ENCODE measurements around the gene DNAJC24. TPM values are rescaled to one million over a fixed set of nuclear protein-coding genes. Genes with fewer than 3 reads are reported as not detected.

DNAJC24 gene
- total RNA-seq, 2 donors from 2014 or later, result 23.9 to 28.6 TPM

DNA sequence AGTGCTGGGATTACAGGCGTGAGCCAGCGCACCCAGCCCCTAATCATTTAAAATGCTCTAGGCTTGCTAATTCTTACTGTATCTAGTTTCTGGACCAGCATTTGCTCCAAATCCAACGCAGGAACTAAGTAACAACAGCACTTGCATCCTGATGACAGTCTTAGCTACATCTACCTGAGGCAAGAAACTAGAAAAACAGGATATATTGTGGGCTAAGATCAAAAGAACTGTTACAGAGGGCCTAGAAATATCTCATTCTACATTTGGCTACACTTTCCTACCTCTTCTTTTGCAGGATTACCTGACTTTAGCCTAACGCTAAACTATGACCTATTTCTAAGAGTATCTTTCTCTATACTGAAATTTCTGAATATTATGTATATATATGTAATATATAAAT is 7.9 kb upstream of the DNAJC24 start:
- Histone ChIP-seq H3K4me3 (ENCODE audit: low read length) (no peak overlapping the region), H3K27ac (ENCODE audit: low read depth, low read length) (no peak overlapping the region), H3K9me3 (ENCODE audit: control insufficient read depth, low read length) (no peaks in the 10 kb centered on the region), H3K4me1 (ENCODE audit: control insufficient read depth, insufficient read depth, low read length) (peaks cover 11% of the 10 kb centered on the region), H3K9ac (ENCODE audit: extremely low read depth, low read length, poor library complexity, severe bottlenecking) (no peak overlapping the region), H3K27me3 (ENCODE audit: control insufficient read depth, insufficient read depth, low read length, poor library complexity, severe bottlenecking) (no peaks in the 10 kb centered on the region), H3K36me3 (ENCODE audit: control insufficient read depth, insufficient read depth, low read length) (no peaks in the 10 kb centered on the region)
- 96% methylated on average over 3 of the region's 4 CpGs; no CpG with 5 or more reads in 1 of the 2 experiments for WGBS, 2 experiments (ENCODE audit: insufficient coverage in 1 of 2, insufficient read length in 1 of 2)
- H3K9me3 Mint-ChIP-seq, result peaks cover 1% of the 10 kb centered on the region
- H3K27ac Mint-ChIP-seq, result no peak overlapping the region
- DNase-seq, result no peak
- TF ChIP-seq, protein P1, sequence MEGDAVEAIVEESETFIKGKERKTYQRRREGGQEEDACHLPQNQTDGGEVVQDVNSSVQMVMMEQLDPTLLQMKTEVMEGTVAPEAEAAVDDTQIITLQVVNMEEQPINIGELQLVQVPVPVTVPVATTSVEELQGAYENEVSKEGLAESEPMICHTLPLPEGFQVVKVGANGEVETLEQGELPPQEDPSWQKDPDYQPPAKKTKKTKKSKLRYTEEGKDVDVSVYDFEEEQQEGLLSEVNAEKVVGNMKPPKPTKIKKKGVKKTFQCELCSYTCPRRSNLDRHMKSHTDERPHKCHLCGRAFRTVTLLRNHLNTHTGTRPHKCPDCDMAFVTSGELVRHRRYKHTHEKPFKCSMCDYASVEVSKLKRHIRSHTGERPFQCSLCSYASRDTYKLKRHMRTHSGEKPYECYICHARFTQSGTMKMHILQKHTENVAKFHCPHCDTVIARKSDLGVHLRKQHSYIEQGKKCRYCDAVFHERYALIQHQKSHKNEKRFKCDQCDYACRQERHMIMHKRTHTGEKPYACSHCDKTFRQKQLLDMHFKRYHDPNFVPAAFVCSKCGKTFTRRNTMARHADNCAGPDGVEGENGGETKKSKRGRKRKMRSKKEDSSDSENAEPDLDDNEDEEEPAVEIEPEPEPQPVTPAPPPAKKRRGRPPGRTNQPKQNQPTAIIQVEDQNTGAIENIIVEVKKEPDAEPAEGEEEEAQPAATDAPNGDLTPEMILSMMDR (conservative IDR thresholded peaks at IDR 0.05), result no peak
- peaks cover 29% of the 10 kb centered on the region for H3K4me1 Mint-ChIP-seq
- H3K36me3 Mint-ChIP-seq (ENCODE audit: low read depth), result no peaks in the 10 kb centered on the region
- H3K4me3 Mint-ChIP-seq, result no peak overlapping the region
- no peaks in the 10 kb centered on the region for H3K27me3 Mint-ChIP-seq (ENCODE audit: insufficient read depth)

DNA sequence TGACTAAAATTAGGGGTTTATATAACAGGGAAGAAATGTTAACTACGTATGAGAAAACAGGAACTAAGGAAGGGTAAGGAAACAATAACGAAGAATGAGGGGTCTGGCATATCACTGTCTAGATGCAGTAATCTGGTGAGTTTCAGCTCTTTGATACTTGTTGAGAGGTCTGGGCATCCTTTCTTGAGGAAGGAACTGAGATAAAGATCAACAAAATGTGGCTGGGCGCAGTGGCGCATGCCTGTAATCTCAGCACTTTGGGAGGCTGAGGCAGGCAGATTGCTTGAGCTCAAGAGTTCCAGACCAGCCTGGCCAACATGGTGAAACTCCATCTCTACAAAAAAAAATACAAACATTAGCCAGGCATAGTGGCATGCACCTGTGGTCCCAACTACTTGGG is 2.9 kb upstream of the DNAJC24 start:
- peaks cover 11% of the 10 kb centered on the region for H3K4me1 ChIP-seq (ENCODE audit: control insufficient read depth, insufficient read depth, low read length)
- no peaks in the 10 kb centered on the region for H3K27me3 ChIP-seq (ENCODE audit: control insufficient read depth, insufficient read depth, low read length, poor library complexity, severe bottlenecking)
- WGBS, 2 experiments (ENCODE audit: insufficient coverage in 1 of 2, insufficient read length in 1 of 2), result 95 to 100% methylated on average over 4 of the region's 4 CpGs
- H3K9me3 ChIP-seq (ENCODE audit: control insufficient read depth, low read length), result no peaks in the 10 kb centered on the region
- Mint-ChIP-seq H3K4me1 (peaks cover 38% of the 10 kb centered on the region), H3K27me3 (ENCODE audit: insufficient read depth) (no peaks in the 10 kb centered on the region), H3K36me3 (ENCODE audit: low read depth) (no peaks in the 10 kb centered on the region), H3K4me3 (no peak overlapping the region), H3K27ac (no peak overlapping the region), H3K9me3 (no peaks in the 10 kb centered on the region)
- no peak overlapping the region for H3K27ac ChIP-seq (ENCODE audit: low read depth, low read length)
- H3K36me3 ChIP-seq (ENCODE audit: control insufficient read depth, insufficient read depth, low read length), result no peaks in the 10 kb centered on the region
- H3K4me3 ChIP-seq (ENCODE audit: low read length), result no peak overlapping the region
- no peak overlapping the region for H3K9ac ChIP-seq (ENCODE audit: extremely low read depth, low read length, poor library complexity, severe bottlenecking)
- TF ChIP-seq, protein P1 (conservative IDR thresholded peaks at IDR 0.05), result no peak
- DNase-seq, result no peak

DNA sequence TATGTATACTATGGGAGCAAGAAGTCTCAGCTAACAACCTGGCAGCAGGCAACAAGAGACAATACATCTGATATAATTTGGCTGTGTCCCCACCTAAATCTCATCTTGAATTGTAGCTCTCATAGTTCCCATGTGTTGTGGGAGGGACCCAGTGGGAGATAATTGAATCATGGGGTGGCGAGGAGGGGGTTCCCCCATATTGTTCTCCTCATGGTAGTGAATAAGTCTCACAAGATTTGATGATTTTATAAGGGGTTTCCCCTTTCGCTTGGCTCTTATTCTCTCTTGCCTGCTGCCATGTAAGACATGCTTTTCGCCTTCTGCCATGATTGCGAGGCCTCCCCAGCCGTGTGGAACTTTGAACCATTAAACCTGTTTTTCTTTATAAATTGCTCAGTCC is 6.2 kb downstream of the DNAJC24 start:
- Mint-ChIP-seq H3K4me1 (peaks cover 13% of the 10 kb centered on the region), H3K27me3 (ENCODE audit: insufficient read depth) (no peaks in the 10 kb centered on the region), H3K9me3 (no peaks in the 10 kb centered on the region), H3K4me3 (no peak overlapping the region), H3K36me3 (ENCODE audit: low read depth) (peaks cover 9% of the 10 kb centered on the region), H3K27ac (no peak overlapping the region)
- Histone ChIP-seq H3K36me3 (ENCODE audit: control insufficient read depth, insufficient read depth, low read length) (no peaks in the 10 kb centered on the region), H3K9ac (ENCODE audit: extremely low read depth, low read length, poor library complexity, severe bottlenecking) (no peak overlapping the region), H3K9me3 (ENCODE audit: control insufficient read depth, low read length) (no peaks in the 10 kb centered on the region), H3K4me3 (ENCODE audit: low read length) (no peak overlapping the region), H3K27me3 (ENCODE audit: control insufficient read depth, insufficient read depth, low read length, poor library complexity, severe bottlenecking) (no peaks in the 10 kb centered on the region), H3K27ac (ENCODE audit: low read depth, low read length) (no peak overlapping the region), H3K4me1 (ENCODE audit: control insufficient read depth, insufficient read depth, low read length) (no peaks in the 10 kb centered on the region)
- 80 to 94% methylated on average over 2 to 5 of the region's 5 CpGs for WGBS, 2 experiments (ENCODE audit: insufficient coverage in 1 of 2, insufficient read length in 1 of 2)
- no peak for DNase-seq
- TF ChIP-seq, protein P1 (conservative IDR thresholded peaks at IDR 0.05), result no peak

Measured in endodermal cell (in vitro differentiated cells).